Limb (tissue), 2 donors: ENCODE data around the gene LIN7A.
"Not testable (repeated sequence)": the region's sequence is repeated elsewhere in the genome, so short reads cannot be mapped to it uniquely, and the experiment has no call there.

Source experiments
- DNase-seq, 2 donors: peaks; one replicate each; pipeline ENCODE4 v3.0.0-alpha.2; 2016; ENCODE audit errors: extremely low spot score in 2 of 2

LIN7A gene

DNA sequence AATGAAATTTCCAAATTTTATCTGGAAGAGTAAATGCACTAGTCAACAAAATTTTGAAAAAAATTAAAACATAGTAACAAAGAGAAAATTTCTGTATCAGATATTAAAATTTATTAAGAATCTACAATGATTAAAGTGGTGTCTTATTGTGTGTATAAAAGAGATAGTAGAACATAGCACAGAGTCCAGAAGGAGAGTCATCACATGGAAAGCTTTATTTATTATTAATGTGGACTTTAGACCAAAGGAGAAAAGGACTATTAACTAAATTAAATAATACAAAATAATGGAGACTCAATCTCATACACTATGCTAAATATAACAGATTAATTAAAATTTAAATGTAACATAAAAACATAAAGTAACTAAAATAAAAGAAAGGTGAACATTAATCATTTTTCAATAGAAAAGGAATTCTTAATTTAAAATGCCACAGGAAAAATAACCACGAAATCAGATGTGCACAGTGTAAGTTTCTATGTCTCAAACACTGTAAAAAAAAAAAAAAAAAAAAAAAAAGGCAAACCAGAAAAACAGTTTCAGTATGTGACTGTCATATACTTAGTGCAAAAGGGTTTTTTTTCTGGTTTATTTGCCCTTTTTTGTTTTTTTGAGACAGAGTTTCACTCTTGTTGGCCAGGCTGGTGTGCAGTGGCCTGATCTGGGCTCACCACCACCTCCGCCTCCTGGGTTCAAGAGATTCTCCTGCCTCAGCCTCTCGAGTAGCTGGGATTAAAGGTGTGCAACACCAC, 125.6 kb downstream of the LIN7A start:
- no peak for DNase-seq

DNA sequence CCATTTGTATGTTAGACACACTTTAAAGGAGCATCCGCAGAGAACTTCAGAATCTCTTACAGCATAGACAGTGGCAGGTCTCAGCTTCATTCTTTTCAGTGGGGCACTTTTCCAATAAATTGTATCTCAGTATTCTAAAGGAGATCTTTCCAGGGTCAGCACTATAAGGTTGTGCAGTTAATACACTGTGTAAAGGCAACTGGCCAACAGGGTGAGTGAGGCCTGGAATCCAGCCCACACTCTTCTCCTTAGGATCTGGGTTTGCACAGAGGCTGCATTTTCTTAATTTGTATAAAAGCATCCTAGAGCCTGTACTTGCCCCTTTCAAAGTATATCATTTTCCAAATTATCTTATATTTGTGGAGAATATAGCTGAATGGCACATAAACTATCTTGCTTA, 126.9 kb downstream of the LIN7A start:
- DNase-seq = no peak

DNA sequence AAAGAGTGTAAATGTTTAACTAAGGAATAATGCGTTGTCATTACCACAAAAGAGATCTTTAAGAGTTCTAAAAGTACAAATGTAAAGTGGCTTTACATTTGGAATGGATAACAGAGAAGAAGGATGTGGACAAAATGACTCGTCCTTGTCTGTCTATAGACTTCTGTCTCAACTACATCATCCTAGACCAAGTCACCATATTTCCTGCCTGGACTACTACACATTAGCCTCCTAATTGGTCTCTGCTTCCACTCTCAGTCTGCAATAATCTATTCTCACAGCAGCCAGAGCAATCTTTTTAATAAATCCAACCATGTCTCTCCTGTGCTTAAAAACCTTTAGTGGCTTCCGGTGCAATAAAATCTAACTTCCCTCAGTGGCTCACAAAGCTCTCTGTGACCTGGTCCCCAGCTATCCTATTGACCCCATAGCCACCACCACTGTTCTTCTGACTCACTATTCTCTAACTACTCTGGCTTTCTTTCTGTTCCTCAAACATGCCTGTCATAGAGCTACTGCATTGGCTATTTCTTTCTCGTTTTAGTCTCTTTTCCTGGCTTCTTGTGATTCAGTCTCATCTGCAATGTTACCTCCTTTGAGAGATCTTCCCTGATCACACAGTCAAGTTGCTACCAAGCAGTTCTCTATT, 130.0 kb downstream of the LIN7A start:
- no peak for DNase-seq

DNA sequence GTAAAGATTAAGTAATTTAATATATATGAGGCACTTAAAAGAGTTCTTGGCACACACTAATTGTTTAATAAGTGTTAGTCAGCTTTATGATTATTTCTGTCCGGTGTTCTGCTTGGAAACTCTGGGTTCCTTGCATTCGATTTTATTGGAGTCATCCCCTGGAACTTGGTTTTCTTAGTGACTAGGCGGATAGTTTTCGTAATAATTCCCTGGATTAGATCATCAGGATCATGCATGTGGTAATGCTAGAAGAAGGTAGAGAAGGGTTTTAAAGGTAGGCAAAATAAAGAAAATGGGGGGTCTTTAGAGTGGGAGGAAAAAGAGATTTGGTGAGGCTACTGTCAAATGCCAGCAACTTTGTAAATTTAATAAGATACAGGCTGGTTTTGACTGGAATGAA, 132.6 kb downstream of the LIN7A start:
- no peak for DNase-seq

DNA sequence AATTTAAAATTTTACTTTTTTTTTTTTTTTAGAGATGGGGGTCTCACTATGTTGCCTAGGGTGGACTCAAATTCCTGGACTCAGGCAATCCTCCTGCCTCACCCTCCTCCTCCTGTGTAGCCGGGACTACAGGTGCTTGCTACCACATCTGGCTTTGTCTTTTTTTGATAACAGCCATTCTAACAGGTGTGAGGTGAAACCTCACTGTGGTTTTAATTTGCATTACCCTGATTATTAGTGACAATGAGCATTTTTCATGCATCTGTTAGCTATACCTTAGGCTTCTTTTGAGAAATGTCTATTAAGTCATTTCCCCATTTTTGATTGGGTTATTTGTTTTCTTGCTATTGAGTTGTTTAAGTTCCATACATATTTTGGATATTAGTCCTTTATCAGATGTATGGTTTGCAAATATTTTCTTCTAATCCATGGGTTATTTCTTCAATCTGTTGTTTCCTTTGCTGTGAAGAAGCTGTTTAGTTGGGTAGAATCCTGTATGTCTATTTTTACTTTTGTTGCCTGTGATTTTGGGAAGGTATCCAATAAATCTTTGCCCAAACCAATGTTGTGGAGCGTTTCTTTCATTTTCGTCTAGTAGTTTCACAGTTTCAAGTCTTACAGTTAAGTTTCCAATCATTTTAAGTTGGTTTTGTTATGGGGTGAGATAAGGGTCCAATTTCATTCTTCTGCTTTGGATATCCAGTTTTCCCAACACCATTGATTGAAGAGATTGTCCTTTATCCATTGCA, 134.9 kb downstream of the LIN7A start:
- DNase-seq = no peak

DNA sequence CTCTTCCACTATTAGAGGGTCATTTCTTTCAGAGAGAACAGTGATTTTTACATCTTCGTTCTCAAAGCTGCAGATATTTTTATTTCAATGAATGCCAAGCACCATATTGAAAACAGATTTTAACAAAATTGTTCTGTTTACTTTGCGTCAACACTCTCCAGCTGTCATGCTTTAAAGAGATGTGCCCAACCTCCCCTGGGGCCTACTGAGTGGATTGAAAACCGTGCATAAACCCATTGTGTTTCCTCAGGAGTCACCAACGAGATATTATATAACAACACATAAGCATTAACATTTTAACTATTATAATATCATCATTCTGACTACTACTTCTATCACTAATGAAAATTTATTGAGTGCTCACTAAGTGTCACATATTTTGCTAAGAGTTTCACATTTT, 139.5 kb downstream of the LIN7A start:
- no peak for DNase-seq

DNA sequence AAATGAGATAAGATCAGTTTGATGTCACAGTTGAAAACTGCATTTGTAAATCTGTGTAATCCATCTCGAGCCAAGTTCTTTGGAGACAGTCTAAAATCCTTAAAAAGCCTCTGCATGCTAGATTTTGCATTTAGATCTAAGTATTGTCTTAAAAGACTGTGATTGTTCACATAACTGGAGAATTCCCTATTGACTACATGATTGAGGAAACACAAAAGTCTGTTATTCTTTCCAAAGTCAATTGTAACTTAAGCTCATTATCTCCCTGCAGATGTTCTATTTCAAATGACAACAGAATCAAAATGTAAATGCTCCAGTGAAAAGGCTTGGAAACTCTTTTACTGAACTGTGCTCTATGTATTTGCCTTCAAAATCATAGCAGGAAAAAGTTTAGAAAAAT, 143.2 kb downstream of the LIN7A start:
- no peak for DNase-seq

DNA sequence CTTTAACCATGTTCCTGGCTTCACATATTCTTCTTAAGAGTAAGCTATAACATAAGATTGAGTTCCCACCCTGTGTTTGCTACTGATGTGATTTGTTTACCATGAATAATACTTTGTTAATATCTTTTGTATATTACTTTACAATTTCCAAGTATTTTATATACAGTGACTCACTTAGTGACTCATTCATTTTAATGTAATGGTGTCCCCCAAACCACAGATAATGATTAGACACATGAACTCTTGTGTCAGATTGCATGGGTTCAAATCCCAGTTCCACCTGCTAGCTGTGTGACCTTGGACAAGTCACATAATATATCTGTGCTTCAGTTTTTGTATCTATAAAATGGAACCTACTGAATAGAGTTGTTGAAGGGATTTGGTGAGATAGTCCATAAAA, 144.9 kb downstream of the LIN7A start:
- no peak for DNase-seq

DNA sequence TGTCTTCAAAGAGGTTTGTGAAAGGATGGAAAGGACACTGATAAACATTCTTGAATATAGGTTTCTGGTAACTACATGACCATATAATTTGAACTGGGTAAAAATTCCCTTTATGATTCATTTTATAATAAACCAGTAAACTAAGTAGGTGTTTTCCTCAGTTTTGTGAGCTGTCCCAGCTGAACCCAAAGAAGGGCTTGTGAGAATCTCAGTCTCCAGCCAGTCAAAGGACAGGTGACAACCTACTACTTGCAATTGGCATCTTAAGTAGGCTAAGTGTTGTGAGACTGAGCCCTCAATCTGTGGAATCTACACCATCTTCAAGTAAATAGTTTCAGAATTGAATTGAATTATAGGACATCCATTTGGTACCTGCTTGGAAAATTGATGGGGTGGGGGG, 145.9 kb downstream of the LIN7A start:
- DNase-seq = no peak

DNA sequence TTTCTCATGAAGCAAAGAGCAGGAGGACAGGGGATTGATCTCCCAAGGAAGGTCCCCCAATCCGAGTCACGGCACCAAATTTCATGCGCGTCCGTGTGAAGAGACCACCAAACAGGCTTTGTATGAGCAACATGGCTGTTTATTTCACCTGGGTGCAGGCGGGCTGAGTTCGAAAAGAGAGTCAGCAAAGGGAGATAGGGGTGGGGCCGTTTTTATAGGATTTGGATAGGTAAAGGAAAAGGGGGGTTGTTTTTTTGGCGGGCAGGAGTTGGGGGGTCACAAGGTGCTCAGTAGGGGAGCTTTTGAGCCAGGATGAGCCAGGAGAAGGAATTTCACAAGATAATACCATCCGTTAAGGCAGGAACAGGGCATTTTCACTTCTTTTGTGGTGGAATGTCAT, 149.3 kb downstream of the LIN7A start:
- not testable (repeated sequence) for DNase-seq

DNA sequence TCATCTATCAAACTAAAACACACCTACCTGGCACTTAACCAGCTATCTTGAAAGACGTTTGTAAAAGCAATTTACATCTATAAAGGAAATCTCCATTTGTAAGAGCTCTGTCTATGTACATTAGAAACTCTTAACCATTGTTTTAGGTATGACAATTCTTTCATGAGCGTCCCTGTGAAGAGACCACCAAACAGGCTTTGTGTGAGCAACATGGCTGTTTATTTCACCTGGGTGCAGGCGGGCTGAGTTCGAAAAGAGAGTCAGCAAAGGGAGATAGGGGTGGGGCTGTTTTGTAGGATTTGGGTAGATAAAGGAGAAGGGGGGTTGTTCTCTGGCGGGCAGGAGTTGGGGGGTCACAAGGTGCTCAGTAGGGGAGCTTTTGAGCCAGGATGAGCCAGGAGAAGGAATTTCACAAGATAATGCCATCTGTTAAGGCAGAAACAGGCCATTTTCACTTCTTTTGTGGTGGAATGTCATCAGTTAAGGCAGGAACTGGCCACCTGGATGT, 154.7 kb downstream of the LIN7A start:
- not testable (repeated sequence) for DNase-seq

DNA sequence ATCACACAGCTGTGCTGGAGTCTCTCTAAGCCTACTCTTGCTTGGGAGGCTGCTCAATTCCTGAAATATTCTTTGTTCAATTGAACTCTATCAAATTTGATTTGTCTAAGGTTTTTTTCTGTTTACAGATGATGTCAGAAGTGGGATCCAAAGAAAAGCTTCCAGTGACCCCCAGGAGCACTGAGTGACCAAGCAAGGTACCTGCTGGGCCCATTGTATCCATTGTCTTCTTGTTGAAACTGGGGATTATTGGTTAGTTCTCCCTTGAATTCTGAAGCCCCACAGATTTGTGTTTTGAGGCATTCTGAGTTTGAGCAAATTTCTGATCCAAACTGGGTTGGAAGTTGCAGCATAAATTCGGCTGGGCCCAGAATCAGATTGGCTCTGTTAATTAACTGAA, 156.4 kb downstream of the LIN7A start:
- no peak for DNase-seq

DNA sequence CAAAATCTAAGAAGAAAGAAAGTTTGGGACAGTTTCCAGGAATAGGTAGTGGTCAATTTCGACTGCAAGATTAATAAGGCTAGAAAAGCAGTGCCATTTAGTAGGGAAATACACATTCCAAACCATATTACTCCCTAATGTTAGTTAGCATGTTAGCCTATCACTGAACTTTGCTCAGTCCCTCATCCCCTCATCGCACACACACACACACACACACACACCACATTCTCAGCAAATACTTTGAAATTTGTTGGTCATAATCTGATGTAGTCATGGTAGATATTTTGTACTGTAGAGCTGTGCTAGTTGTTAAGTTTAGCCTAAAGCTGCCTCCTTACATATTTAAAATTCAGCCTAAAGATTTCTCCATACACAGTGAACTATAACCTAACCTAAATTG, 157.0 kb downstream of the LIN7A start:
- no peak for DNase-seq

DNA sequence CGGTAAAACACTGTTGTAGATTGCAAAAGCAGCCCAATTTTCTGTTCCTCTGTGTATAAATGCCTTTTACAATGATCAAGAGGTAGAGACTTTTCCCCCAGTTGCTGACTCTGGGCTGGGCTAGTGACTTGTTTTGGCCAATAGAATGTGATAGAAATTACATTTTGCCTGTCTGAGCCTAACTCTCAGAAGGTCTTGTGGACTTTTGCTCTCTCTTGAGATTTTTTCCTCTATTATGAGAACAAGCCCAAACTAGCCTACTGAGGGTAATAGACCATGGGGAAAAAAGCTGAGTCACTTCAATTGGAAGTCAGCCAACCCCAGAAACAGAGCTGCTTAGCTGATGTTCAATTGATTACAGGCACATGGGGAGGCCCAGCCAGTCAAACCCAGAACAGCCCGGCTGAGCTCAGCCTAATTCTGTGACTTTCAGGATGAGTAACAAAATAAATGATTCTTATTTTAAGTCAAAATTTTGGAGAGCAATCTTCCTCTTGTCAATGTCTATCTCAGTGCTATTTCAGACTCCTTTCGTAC, 159.7 kb downstream of the LIN7A start:
- DNase-seq = peak in 1 of 2 donors; percentile 58

DNA sequence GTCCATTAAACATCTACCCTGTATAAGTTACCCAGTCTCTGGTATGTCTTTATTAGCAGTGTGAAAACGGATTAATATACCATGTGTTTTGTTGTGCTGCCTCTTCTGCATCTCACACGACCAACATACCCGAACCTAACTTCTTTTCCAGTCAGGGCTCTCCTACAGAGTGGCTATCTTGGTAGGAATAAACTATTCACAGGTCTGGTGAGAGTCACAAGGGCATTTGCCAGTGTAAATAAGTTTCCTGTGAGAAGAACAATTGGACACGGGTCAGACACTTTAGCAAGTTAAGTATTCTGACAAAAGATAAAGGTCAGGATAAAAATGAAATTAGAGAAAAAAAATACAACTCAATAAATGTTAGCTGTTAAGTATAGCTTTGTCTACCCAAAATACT, 160.1 kb downstream of the LIN7A start:
- no peak for DNase-seq

DNA sequence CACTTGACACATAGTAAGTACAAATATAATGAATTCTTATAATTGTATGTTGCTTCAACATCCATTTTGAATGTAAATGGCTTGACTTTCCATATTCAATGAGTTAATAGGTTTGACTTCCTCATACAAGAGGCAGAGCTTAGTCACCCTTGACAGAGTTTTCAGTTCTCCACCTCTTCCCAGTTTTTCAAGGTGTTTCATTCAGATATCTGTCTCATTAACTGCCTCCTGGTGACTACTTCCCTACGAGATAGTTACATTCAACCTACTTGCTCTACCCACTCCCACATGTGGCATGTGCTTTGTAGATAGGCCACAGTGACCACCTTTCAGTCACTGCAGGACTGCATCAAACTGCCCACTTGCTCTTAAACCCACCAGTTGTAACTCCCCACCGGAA, 161.0 kb downstream of the LIN7A start:
- DNase-seq = no peak

DNA sequence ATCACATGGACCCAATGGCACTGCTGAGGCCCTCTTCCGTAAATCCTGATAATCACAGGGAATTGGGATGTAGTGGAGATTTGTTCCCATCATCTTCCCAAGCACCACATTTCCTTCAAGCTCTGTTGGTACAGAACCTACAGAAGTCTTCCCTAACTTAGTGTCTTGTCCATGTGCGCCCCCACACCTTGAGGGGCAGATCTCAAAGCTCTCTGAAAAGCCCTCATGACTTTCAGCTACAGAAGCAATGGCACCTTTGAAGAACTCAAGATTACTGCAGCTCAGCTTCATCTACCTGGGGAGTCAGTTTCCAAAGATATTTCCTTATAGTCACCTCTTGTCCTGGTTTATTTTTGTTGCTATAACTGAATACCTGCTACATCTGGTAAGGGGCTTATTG, 166.8 kb downstream of the LIN7A start:
- DNase-seq = no peak

DNA sequence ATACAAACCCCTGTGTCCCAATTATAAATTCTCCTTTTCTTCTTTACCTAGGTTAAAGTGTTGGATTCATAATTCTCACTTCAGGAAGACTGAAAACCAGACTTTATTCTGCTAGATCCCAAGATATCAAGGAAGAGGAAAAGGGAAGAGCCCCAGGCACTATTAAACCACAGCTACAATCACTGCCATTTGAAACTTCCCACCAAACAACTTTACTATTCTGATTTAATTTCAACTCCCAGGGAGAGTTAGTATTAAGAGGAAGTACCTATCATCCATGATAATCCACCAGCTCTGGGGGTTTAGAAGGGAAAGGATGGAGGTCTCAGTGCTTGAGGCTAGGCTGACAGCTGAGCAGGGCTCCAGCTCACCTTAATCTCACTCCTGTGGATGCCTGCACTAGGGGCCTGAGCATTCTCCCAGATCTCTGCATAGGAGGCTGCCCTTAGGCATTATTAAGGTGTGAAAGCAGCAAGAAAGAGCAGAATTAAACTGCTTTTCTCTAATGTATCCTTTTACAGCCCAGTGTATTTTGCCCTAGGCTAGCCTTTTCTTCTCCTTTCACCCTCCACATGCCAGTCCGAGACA, 168.1 kb downstream of the LIN7A start:
- DNase-seq = no peak

DNA sequence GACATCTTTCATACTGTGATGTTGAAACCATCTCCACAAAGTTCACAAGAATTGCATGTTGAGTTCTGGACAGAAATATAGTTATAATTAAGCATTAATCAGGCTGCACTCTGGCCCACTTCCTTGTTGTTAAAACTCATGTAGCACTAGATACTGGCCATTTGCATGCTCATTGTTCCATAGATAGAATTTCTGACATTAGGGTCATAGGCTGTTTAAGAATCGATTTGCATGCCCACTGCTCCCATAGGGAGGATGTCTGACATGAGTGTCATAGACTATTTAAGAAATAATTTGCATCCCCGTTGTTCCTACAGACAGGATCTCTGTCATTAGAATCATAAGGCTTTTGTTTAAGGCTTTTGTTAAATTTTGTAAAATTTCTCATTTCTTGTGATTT, 170.8 kb downstream of the LIN7A start:
- DNase-seq = no peak

DNA sequence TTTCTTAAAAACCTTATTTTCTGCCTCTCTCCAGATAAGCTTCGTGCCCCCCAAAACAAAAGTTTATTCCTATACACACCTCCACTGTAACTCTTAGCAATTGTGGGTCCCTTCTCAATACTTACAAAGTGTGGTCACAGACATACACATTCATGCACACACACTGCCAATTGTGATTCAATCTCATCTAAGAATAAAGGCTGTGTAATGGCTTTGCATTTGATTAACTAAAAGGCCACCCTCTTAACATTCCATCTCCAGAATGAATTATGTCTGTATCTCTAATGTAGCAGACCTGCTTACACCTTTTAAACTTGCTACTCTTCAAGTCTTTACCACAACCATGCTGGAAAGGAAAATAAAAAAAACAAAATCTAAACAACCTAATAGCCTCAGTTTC, 171.5 kb downstream of the LIN7A start:
- DNase-seq = no peak

DNA sequence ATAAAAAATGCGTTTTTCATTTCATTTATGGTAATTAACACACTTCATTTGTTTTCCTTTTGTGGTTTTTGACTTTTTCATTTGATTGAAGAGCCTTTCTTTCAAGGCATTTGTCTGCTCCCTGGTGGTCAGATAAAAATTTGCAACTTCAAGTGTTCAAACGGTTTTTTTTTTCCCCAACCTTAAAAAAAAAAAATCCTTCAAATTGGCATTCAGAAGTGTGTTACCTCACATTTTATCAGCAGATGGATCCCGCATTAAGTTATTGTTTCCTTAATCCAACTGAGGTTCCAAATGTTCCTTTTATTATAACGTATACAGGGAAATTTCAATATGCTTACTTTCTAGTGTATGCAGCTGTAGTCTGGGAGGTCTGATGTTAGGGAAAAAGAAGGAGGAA, 173.9 kb downstream of the LIN7A start:
- DNase-seq = peak in 1 of 2 donors; percentile 49

DNA sequence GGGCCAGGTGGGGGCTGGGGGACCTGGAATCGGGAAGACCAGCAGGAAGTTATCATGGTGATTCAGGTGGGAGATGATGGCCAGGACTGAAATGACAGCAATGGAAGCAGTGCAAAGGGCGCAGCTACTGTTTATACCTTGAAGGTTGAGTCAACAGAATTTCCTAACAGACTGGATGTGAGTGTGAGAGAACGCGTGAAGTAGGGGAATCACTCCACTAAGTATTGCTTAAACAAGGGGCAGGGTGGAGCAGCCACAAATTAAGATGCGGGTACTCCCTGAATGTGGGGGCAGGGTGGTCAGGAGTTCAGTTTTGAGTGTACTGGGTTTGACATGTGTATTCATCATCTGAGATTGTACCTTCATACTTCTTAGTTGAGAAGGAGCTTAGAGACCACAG, 175.9 kb downstream of the LIN7A start:
- no peak for DNase-seq
